Activated CD4-positive, CD25-positive, alpha-beta regulatory T cell treated with anti-CD3 and anti-CD28 coated beads, Interleukin-2, amount 50 U/mL, for 72 hours (primary cell): Measurements from ENCODE around the gene CPEB3.
"Not testable (repeated sequence)": the region's sequence is repeated elsewhere in the genome, so short reads cannot be mapped to it uniquely, and the experiment has no call there.

Source experiments
- DNase-seq: peaks from one replicate; pipeline ENCODE4 v3.0.0; 2021

CPEB3 gene

DNA sequence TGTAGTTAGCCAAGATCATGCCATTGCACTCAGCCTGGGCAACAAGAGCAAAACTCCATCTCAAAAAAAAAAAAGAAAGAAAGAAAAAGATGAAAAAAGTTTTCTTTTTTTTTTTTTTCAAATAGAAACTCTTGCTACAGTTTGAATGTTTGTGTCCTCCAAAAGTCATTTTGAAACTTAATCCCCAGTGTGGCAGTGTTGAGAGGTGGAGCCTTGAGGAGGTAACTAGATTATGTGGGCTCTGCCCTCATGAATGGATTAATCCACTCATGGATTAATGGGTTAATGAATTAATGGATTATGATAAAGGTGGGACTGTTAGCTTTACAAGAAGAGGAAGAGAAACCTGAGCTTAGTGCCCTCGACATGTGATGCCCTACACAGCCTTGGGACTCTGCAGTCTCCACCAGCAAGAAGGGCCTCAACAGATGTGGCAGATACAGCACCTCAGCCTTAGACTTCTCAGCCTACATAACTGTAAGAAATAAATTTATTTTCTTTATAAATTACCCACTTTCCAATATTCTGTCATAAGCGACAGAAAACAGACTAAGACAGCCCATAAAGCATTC is 25.1 kb downstream of the CPEB3 start:
- DNase-seq: no peak

DNA sequence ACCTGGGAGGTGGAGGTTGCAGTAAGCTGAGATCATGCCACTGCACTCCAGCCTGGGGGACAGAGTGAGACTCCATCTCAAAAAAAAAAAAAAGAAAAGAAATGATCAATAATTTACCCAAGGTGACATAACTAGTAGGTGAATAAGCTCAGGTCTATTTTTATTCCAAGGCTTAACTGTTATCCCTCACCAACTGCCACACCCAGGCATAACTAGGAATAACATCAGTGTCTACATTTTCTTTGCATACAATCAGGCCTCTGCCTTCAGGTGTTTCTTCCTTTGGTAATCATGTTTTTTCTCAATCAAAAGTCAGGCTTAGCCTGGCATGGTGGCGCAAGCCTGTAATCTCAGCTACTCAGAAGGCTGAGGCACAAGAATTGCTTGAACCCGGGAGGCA is 26.6 kb downstream of the CPEB3 start:
- DNase-seq: no peak

DNA sequence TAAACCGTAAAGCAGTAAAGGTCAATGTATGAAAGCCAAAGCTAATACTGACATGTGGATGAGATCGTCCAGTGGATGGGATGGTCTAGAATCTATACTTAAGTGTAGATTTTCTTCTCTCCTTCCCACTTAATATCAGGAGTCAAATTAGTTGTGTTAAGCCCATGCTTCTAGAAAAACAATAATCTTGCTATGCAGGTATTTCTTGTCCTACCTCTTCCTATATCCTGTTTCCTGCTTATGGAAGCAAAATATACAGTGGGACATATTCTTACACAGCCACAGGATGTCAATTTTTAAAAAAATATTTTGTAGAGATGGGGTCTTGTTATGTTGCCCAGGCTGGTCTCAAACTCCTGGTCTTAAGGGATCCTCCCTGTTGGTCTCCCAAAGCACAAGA is 27.5 kb downstream of the CPEB3 start:
- no peak for DNase-seq

DNA sequence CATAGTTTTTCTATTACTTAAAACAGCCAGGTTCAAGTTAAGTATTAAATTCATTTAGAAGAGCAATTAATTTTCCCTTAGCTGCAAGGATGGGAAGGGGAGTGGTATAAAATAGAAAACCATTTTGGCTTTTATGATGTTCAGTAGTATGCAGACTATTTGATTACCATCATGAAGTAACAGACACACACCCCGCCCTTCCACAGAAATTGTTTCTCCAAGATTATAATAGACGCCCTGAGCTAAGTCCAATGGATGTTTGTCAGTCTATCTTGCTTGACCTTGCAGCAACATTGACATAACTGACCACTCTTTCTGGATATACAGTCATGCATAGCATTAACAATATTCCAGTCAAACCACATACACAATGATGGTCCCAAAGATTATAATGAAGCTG is 42.3 kb downstream of the CPEB3 start:
- DNase-seq: no peak

DNA sequence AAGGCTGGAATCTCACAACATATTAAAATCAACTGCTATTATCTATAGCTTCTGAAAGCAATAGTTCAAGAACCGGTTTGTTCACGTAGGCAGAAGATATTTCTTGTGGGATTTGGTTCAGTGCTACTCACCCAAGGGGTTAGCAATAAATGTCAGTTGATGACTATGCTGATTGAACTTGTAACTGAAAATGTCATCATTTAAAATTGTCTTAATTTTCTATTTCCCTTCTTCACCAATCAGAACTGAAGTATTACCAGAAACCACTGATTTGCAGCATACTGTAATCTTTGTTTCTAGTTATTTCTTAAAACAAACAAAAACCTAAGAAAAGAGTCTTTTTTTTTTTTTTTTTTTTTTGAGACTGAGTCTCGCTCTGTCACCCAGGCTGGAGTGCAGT is 46.1 kb downstream of the CPEB3 start:
- DNase-seq: no peak

DNA sequence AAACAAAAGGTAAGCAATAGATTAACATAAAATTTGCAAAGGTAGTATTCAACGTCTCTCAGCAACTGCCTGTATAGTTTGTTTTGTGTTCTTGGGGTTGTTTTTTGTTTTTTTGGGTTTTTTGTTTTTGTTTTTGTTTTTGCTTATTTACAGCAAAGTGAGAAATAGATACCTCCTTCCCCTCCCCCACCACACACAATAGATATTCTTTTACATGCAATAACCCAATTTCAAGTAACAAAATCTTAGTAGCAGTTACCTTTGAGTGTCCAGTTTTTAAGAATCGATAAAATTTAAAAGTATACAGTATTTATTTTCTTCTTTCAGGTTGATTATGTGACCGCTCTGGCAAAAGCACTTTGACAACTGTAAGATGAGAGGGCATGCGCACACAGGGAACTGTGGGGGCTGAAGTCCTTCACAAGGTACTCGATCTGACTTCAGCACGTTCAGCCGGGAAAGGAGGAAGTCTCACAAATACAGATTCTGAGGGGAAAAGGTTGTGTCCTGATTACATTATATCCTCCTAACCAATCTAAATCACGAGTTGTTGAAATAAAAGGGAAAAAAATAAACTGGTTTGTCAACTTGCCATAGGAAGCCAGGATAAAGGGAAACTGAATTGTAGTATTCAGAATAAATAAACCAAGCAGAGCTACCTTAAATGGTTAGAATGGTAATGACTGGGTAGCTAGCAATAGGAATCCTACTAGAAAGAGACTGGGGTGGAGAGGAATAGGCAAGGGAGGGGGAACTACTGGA is 47.8 kb downstream of the CPEB3 start:
- no peak for DNase-seq

DNA sequence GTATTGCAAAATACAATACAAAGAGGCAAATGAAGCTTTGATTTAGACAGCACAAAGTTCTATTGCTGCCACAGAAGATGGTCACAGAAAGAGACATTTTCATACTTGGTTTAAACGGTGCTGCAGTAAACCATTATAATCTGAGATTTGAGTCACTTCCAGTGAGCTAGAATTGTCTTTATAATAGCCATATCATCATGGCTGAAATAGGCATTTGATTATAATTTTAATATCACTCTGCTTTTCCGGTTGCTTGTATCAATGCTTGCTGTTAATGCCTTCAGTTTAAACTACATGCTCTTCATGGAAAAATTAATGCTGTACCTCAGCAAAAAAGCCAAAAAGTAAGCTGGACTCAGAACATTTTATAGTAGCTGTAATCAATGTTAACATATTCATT is 48.5 kb downstream of the CPEB3 start:
- DNase-seq: no peak

DNA sequence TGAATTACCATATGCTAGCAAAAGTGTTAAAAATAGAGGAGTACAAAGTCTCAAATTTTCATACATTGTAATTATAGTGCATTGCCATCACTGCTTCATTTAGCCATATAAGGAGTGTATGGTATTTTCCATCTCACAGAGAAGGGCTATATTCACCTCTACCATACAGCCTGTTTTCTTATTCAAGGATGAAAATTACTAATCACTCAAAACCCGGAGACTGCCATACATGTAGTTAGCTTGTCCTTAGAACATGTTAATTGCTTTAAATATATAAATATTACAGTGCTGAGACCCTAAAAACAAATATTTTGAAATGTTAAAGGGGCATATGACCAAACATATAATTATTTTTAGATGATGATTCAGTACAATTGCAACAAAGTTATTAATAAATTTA is 49.4 kb downstream of the CPEB3 start:
- no peak for DNase-seq

DNA sequence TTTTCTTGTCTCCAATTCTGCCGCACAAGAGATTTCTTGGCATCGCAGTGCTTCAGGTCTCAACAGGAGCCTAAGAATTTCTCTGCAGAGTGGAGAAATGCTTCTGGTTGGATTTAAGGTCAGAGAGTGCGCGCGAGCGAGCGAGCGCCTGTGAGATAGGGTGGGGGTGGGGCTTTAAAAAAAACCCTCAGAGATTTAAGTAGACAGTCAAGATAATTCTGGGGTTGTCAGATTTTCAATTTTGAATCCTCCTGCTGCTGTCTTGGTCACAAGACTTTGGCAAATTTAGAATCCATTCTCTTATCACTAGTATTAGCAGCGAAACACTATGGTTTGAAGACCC is 49.7 kb downstream of the CPEB3 start:
- no peak for DNase-seq

DNA sequence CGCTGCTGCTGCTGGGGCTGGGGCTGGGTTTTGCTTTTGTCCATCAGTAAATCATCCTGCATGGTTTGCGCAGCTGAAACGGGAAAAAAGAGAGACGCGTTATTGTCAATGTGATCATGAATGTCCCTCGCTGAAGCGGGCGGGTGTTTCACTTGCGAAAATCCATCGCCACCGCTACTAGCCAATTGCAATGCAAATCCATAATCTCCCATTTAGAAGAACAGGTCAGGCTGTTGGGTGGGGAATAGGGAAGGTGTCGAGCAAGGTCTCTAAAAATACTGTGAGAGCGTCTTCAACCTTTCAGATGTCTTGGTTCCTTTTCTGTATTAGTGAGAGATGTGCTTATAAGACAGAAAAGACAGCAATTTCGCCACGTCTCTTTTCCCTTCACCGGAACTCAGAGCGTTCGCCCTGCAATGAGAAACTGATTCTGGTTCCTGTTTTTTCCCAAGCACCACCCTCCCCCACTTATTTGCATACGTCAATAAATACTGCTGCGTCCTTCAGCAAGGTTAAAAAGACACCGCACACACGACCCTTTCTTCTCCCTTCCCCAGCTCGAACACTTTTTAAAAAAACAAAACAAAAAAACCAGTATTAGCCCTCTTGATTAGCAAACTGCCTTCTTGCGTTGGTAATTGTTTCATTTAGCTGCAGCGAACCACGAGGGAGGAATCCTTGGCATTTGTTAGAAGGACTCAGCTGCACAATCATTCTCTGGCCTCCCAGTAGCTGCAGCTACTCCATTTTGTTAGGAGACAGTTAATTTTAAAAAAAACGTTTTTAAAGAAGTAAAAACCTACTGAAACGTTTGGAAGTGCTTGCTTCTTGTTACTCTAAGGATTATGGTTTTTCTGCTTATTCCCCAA is 50.4 kb downstream of the CPEB3 start:
- DNase-seq: no peak

DNA sequence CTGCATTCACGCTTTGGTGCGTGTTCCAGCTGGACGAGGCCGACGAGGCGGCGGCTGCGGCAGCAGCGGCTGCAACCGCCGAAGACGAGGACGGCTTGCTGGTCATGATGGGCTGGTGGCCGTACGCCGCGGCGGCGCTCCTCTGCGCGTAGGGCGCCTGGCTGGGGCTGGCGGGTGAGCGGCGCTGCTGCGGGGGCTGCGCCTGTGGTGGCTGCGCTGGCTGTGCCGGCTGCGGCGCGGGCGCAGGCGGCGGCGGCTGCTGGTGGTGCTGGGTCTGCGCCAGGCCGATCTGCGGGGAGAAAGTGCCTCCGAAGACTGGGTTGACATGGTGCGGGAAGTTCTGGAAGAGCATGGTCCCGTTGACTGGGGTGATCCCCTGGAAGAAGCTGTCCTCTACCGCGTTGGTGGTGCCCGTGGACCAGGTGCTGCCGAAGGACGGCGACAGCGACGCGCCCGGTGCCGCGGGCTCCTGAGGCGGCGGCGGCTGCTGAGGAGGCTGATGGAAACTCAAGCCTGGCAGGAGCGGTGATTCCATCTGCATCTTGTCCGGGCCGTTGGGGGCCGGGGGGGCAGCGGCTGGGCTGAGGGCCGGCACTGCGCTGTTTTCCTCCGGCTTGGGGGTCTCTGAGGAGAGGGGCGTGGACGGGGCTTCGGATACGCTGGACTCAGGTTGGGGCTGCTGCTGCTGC is 51.1 kb downstream of the CPEB3 start:
- DNase-seq: peak; percentile 59

DNA sequence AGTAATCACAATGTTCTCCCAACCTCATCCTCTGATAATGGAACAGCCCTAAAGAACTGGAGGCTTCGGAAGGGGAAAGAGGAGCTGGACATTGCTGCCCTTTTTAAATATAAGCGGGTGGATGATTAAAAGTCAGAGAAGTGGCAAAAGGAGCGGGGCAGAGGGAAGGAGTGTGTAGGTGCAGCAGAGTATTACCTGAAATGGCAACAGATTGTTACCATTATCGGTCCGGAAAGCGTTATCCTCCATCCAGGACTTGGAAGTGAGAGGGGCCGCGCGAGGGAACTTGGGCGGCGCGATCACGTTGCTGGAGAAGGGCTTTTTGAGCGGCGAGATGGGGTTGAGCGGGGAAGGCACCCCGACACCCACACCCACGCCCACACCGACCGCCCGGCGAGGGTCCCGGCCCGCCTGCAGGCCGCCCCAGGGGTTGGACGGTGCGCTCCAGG is 51.7 kb downstream of the CPEB3 start:
- no peak for DNase-seq

DNA sequence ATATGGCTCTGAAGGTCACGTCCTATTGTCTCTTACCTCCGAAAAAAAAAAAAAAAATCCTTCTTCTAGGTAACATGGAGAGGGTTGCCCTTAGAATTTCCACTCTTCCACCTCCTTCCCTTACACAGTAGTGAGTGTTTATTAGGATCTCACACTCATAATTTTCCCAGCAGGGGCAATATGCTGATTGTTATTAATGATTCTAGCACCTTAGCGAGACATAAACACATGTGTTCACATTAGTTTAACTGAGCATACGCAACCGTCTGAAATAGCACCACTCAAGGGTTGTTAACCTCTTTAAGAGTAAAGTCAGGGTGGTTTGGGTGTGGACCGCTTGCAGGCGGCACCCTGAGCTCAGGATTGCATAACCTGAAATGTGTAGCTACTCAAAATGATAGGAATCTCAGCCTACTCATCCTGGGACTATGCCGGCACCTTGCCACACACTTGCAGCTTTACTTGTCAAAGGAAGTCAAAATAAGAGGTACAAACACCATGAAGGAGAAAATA is 52.2 kb downstream of the CPEB3 start:
- no peak for DNase-seq

DNA sequence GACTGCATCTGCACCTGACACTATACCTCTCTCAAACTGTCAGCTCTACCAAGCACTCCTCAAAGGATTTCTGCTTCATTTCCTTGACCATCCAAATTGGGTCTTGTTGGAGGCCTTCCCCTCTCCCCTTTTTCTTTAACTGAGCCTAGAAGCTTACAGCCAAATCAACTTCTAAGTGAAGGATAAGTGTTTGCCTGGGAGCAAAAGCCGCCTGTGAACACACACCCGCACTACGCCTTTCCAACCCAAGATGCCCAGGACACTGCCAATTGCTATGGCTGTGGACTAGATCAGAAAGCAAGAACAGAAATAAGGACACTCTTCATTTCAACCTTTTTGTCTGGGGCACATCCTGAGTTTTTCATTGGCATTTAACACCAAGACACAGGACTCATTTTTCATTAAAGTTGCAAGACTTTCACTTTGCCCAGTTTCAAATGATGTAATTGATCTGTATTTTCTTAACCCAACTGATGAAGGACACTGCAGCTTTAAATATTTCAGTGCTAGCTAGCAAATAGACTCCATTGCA is 52.8 kb downstream of the CPEB3 start:
- DNase-seq: no peak

DNA sequence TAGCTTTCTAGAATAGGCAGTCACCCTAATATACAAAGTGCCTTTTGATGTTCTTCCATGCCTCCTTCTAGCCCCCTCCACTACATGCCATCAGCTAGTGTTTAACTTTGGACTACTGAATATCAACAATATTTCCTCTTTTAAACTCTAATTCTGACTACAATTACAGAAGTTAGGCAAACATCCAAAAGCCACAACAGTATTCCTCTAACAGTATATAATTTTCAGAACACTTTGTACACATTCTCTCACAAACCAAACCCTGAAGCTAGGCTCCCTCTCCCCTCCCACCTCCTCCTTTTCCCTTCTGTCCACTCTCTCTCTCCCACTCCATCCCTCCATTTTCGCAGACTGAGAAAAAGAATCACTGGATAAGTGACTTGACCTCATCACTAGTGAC is 59.7 kb downstream of the CPEB3 start:
- DNase-seq: no peak

DNA sequence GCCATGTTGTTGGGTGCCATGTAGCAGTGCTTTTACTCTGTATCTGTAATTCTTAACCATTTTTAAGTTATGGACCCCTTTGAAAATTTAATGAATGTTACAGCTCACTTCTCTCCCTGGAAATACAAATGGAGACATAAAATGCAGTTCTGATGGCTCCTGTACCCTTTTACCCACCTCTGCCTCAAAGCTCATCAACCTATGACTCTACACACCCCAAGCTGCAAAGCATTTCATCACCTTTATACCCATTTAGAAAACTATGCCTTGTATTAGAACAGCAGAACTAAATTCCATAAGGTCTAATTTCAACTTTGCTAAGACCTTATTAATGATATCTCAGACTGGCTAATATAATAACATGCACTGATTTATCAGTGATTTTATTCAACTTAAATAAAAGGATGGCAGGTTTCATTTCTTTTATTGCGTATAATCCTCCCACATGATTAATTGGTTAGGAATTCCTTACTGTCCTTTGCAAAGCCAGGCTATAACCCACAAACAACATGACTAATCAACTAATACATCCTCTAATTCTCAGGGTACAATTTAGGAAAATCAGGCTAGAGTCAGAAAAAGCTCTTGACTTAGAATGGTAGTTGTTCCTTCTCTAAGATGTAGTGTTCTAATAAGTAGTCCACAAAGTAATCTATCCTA is 68.1 kb downstream of the CPEB3 start:
- no peak for DNase-seq

DNA sequence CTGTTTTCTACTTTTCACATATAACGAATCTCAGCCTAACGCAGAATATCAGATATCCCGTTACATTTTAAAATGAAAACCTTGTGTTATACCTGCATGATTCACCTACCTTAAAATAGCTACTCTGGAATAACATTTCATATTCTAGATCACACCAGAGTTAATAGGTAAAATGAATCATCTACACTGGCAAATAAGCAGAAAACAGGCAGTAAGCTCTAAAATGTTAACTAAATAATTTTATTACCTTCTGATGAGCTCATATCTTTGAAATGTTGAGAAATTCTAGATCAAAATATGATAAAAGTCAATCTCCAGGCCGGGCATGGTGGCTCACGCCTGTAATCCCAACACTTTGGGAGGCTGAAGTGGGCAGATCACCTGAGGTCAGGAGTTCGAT is 71.3 kb downstream of the CPEB3 start:
- no peak for DNase-seq

DNA sequence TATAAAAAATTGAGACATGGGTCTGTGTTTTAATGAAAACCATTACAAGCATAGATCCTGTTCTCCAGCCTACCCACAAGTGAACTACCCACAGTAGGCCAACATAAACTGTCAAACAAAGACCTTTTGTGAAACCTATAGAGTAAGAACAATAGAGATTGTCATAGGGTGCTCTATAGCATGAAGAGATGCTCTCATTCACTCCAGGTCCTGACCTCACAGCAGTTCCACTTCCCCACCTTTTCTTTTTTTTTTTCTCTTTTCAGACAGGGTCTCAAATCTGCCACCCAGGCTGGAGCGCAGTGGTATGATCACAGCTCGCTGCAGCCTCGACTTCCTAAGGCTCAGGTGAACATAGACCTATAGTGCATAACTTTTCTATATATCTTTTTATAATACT is 72.3 kb downstream of the CPEB3 start:
- no peak for DNase-seq

DNA sequence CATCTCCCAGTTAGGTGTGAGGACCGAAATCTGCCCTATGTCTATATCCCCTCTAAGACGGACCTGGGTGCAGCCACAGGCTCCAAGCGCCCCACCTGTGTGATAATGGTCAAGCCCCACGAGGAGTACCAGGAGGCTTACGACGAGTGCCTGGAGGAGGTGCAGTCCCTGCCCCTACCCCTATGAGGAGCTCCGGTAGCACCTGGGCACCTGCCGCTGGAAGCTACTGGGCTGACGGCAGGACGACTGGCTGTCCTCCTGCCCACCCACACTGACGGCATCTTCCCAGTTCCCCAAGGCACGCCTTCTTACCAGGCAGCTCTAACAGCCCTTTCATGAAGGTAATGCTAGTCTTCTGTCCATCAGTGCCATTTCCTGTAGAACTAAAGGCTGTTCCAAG is 74.3 kb downstream of the CPEB3 start:
- DNase-seq: not testable (repeated sequence)

DNA sequence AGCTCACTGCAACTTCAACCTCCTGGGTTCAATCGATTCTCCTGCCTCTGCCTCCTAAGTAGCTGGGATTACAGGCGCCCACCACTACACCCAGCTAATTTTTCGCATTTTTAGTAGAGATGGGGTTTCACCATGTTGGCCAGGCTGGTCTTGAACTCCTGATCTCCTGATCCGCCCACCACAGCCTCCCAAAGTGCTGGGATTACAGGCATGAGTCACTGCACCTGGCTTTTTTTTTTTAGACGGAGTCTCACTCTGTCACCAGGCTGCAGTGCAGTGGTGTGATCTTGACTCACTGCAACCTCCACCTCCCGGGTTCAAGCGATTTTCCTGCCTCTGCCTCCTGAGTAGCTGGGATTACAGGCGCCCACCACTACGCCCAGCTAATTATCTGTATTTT is 75.7 kb downstream of the CPEB3 start:
- not testable (repeated sequence) for DNase-seq

DNA sequence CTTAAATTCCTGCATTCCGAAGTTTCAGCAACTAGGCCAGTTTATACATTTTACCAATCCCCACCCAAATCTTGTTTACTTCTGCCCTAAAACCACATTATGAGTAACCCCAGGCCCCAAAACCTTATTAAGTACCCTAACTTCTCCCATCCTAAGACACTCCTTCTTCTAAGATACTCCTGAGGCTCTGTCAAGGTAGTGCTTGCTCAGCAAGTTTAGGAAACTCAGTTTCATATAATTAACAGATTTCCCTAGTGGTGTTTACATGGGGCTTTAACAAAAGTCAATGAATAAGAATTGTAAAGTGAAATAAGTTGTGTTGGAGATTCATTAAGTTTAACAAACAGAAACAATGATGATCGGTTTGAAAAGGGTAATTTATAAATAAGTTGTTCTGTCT is 77.8 kb downstream of the CPEB3 start:
- DNase-seq: no peak

DNA sequence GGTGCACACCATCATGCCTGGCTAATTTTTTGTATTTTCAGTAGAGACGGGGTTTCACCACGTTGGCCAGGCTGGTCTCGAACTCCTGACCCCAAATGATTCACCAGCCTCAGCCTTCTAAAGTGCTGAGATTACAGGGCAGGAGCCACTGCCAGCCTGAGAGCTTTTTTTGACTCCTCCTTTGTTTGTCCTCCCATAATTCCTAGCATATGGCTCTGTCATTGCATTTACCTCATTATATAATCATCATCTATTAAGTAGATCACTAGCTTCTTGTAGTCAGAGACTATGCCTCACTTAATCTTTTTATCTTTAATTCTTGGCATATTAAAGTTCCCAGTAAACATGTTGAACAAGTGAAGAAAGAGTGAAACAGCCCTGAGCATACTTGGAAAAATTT is 82.1 kb downstream of the CPEB3 start:
- no peak for DNase-seq
